K562 (cell line): ENCODE results near the gene CALB2. TPM values are rescaled to one million over a fixed set of nuclear protein-coding genes. Genes with fewer than 3 reads are reported as not detected.

Source experiments
- ATAC-seq: fragments of 200-7000 bp; cut with Tn5 transposase; 3 replicates; pipeline ENCODE4 v1.9.1; 2020; ENCODE audit warnings: moderate library complexity
- BruUV-seq: library from RNA; stranded (reverse); fragments of 400-500 nt; replicated peaks from 2 replicates; lab custom pipeline; 2021; lab: Mats Ljungman, UMichigan
- CTCF ChIA-PET: fragments of 300-600 bp; formaldehyde crosslinking; extraction: SDS; loops from one replicate; lab custom pipeline; 2021; ENCODE audit warnings: low intra/inter-chr PET ratio; lab: Yijun Ruan, JAX
- POLR2A ChIA-PET: fragments of 300-600, 350-650 bp; sonication (Branson Sonifier 250); formaldehyde crosslinking; extraction: SDS; loops from one replicate; lab custom pipeline; 2021; ENCODE audit warnings: antibody characterized with exemption, inconsistent platforms; lab: Yijun Ruan, JAX
- DNase-seq, 4 experiments: peaks; one replicate each; pipeline versions ENCODE4 v3.0.0 to v3.0.0-alpha.2; 2011 to 2018; ENCODE audit warnings: low spot score in 3 of 4, mixed read lengths in 3 of 4; ENCODE audit errors: extremely low read depth in 1 of 4
- FAIRE-seq: peaks from 2 replicates; lab custom pipeline; 2011; peaks lifted over from hg19 to GRCh38; lab: Jason Lieb, UNC
- H2AFZ ChIP-seq: 2 replicates; pipeline ENCODE4 v1.6.0; 2011; ENCODE audit warnings: low read depth, low read length, control low read depth, inconsistent platforms
- H3K27ac ChIP-seq: fragments of 200-600 bp; 3 replicates; pipeline ENCODE4 v1.8.0; 2011; ENCODE audit warnings: low read depth, mild to moderate bottlenecking, control low read depth, inconsistent platforms, low read length, moderate library complexity, mixed read lengths; ENCODE audit errors: extremely low read depth
- H3K27me3 ChIP-seq, 2 experiments: fragments of 300-600 bp in 1 of 2; 2 replicates in 1 of 2; 3 replicates in 1 of 2; pipeline versions ENCODE4 v1.6.0 to v1.8.0; 2011; ENCODE audit warnings: inconsistent platforms in 2 of 2, low read length in 2 of 2, mild to moderate bottlenecking in 1 of 2, mixed read lengths in 1 of 2, moderate library complexity in 1 of 2; ENCODE audit not compliant: control insufficient read depth in 2 of 2, insufficient read depth in 2 of 2
- H3K36me3 ChIP-seq: fragments of 300-600 bp; 3 replicates; pipeline ENCODE4 v1.8.0; 2011; ENCODE audit warnings: mild to moderate bottlenecking, low read length, inconsistent platforms; ENCODE audit not compliant: control insufficient read depth, insufficient read depth
- H3K4me1 ChIP-seq, 2 experiments: fragments of 200-600 bp in 1 of 2; replicated peaks in 1 of 2; 2 replicates in 1 of 2; 3 replicates in 1 of 2; pipeline versions ENCODE4 v1.5.1 to v1.8.0; 2011; ENCODE audit warnings: inconsistent platforms in 2 of 2, low read length in 2 of 2, mild to moderate bottlenecking in 1 of 2, mixed read lengths in 1 of 2, moderate library complexity in 1 of 2; ENCODE audit not compliant: control insufficient read depth in 2 of 2, insufficient read depth in 2 of 2
- H3K4me2 ChIP-seq: 2 replicates; pipeline ENCODE4 v1.6.1; 2011; ENCODE audit warnings: low read length, control low read depth, inconsistent platforms, mixed read lengths; ENCODE audit not compliant: insufficient read depth
- H3K4me3 ChIP-seq: fragments of 200-600 bp; sonication (generic), shearing (Covaris generic); 2 replicates; pipeline ENCODE4 v1.5.1; 2016; ENCODE audit warnings: control low read depth, inconsistent platforms
- H3K79me2 ChIP-seq: fragments of 200-600 bp; 3 replicates; pipeline ENCODE4 v1.8.0; 2011; ENCODE audit warnings: low read length, inconsistent platforms; ENCODE audit not compliant: control insufficient read depth, insufficient read depth
- H3K9ac ChIP-seq, 2 experiments: 2 replicates each; pipeline versions ENCODE4 v1.6.0 to v1.6.1; 2011; ENCODE audit warnings: low read depth in 2 of 2, low read length in 2 of 2, control low read depth in 1 of 2, inconsistent platforms in 1 of 2, mild to moderate bottlenecking in 1 of 2, mixed read lengths in 1 of 2; ENCODE audit not compliant: insufficient read depth in 1 of 2
- H3K9me1 ChIP-seq: one replicate; pipeline ENCODE4 v1.6.0; 2011; ENCODE audit warnings: inconsistent platforms, mild to moderate bottlenecking, low read length, moderate library complexity; ENCODE audit not compliant: control insufficient read depth, insufficient read depth
- H3K9me3 ChIP-seq: replicated peaks from 2 replicates; pipeline ENCODE4 v1.5.1; 2011; ENCODE audit warnings: low read depth, low read length, inconsistent platforms; ENCODE audit not compliant: control insufficient read depth, insufficient read depth
- H4K20me1 ChIP-seq: replicated peaks from 2 replicates; pipeline ENCODE4 v1.6.1; 2011; ENCODE audit warnings: low read length, inconsistent platforms, mixed read lengths; ENCODE audit not compliant: control insufficient read depth, insufficient read depth
- ATF3 ChIP-seq, 2 experiments: fragments of 450-650 bp in 1 of 2; sonication (generic) in 1 of 2; formaldehyde crosslinking in 1 of 2; IDR thresholded peaks in 1 of 2; conservative IDR thresholded peaks in 1 of 2; 2 replicates each; pipeline versions ENCODE4 v1.6.1 to v1.8.1; 2016 to 2023; ENCODE audit warnings: mild to moderate bottlenecking in 2 of 2, moderate library complexity in 2 of 2, inconsistent platforms in 1 of 2, missing genetic modification reagents in 1 of 2
- CBX3 ChIP-seq, 2 experiments: IDR thresholded peaks; 1 replicate in 1 of 2; 2 replicates in 1 of 2; pipeline ENCODE4 v1.6.1; 2012; ENCODE audit warnings: inconsistent platforms in 2 of 2, low read length in 2 of 2, borderline replicate concordance in 1 of 2, control low read depth in 1 of 2
- CHCHD3 ChIP-seq: fragments of 250-450 bp; sonication (Bioruptor Pico); IDR thresholded peaks from 2 replicates; pipeline ENCODE4 v2.1.2; 2022; ENCODE audit warnings: mild to moderate bottlenecking
- CREB1 ChIP-seq, 2 experiments: sonication (generic) in 1 of 2; formaldehyde crosslinking in 1 of 2; IDR thresholded peaks; 2 replicates each; pipeline versions ENCODE4 v1.6.1 to v1.8.0; 2012 to 2022; ENCODE audit warnings: inconsistent platforms in 1 of 2, mild to moderate bottlenecking in 1 of 2, missing genetic modification reagents in 1 of 2, moderate library complexity in 1 of 2
- DIDO1 ChIP-seq: fragments of 450-650 bp; IDR thresholded peaks from 2 replicates; pipeline ENCODE4 v1.6.1; 2016; ENCODE audit warnings: low read depth, missing biosample characterization, missing genetic modification characterization
- E2F5 ChIP-seq: sonication (generic); formaldehyde crosslinking; IDR thresholded peaks from 2 replicates; pipeline ENCODE4 v1.8.0; 2022; ENCODE audit warnings: mild to moderate bottlenecking, missing genetic modification reagents
- ETV6 ChIP-seq, 3 experiments: fragments of 150-350 bp in 1 of 3; sonication (generic) in 1 of 3; formaldehyde crosslinking in 1 of 3; IDR thresholded peaks; 2 replicates each; pipeline versions ENCODE4 v1.6.1 to v1.8.0; 2014 to 2022; ENCODE audit warnings: borderline replicate concordance in 2 of 3, low read depth in 2 of 3, antibody characterized with exemption in 1 of 3, low read length in 1 of 3, mild to moderate bottlenecking in 1 of 3, missing genetic modification reagents in 1 of 3
- FOSL1 ChIP-seq: fragments of 200-800 bp; sonication (Bioruptor generic); conservative IDR thresholded peaks from 2 replicates; pipeline ENCODE4 v1.6.1; 2016; ENCODE audit warnings: missing genetic modification characterization, missing compliant biosample characterization
- GATAD2A ChIP-seq: fragments of 450-650 bp; IDR thresholded peaks from 2 replicates; pipeline ENCODE4 v1.6.1; 2017
- MCM3 ChIP-seq: fragments of 450-650 bp; IDR thresholded peaks from 2 replicates; pipeline ENCODE4 v1.6.1; 2016
- MTF1 ChIP-seq: fragments of 250-450 bp; sonication (Bioruptor Pico); IDR thresholded peaks from 2 replicates; pipeline ENCODE4 v1.9.0; 2021; ENCODE audit warnings: moderate library complexity, mild to moderate bottlenecking, inconsistent platforms, borderline replicate concordance
- NFE2 ChIP-seq: IDR thresholded peaks from 2 replicates; pipeline ENCODE4 v1.6.1; 2014; ENCODE audit warnings: antibody characterized with exemption, low read depth
- TEAD1 ChIP-seq, 2 experiments: fragments of 450-650 bp in 1 of 2; sonication (generic) in 1 of 2; formaldehyde crosslinking; IDR thresholded peaks; 2 replicates each; pipeline versions ENCODE4 v1.4.0 to v1.8.0; 2020 to 2022; ENCODE audit warnings: mild to moderate bottlenecking in 2 of 2, missing genetic modification reagents in 1 of 2
- USF2 ChIP-seq: sonication (generic); formaldehyde crosslinking; IDR thresholded peaks from 2 replicates; pipeline ENCODE4 v1.5.0; 2020; ENCODE audit warnings: missing genetic modification reagents
- ZBTB7A ChIP-seq: IDR thresholded peaks from 2 replicates; pipeline ENCODE4 v1.6.1; 2011; ENCODE audit warnings: low read depth, mild to moderate bottlenecking, low read length, moderate library complexity, borderline replicate concordance; ENCODE audit not compliant: control insufficient read depth
- ZFP30 ChIP-seq: fragments of 250-450 bp; sonication (Bioruptor Pico); IDR thresholded peaks from 2 replicates; pipeline ENCODE4 v1.8.0; 2022; ENCODE audit warnings: moderate library complexity, mild to moderate bottlenecking, inconsistent platforms, borderline replicate concordance
- ZNF3 ChIP-seq: fragments of 250-450 bp; sonication (Bioruptor Pico); IDR thresholded peaks from 2 replicates; pipeline ENCODE4 v1.5.0; 2021; ENCODE audit warnings: mild to moderate bottlenecking, moderate library complexity
- ZNF445 ChIP-seq: fragments of 250-450 bp; sonication (Bioruptor Pico); IDR thresholded peaks from 2 replicates; pipeline ENCODE4 v1.4.0; 2020; ENCODE audit warnings: low read depth, mild to moderate bottlenecking, moderate library complexity
- WGBS: fragments of 100-300 bp; shearing (Covaris generic); methylation state at CpG from one replicate; pipeline ENCODE4 v1.1.6; 2016; ENCODE audit warnings: low coverage, mixed read lengths; ENCODE audit not compliant: insufficient coverage; ENCODE audit errors: missing lambda C conversion rate; 5-methylcytosine and 5-hydroxymethylcytosine counted together
- in situ Hi-C: fragments of 300-500 bp; cut with MboI; formaldehyde crosslinking; loops from 4 replicates; pipeline ENCODE4 v1.15.0; 2018; ENCODE audit warnings: inconsistent platforms, mixed read lengths
- intact Hi-C: fragments of 100-400 bp; cut with micrococcal nuclease; formaldehyde crosslinking; loops from 2 replicates; pipeline ENCODE4 v1.14.2; 2022
- polyA plus RNA-seq, 8 experiments: library from polyadenylated mRNA; depleted of rRNA in 4 of 8; stranded (reverse) in 5 of 8; unstranded in 3 of 8; fragments of >200 nt; fragmentation: Nextera tagmentation in 2 of 8; fragmentation: Illumina TruSeq in 1 of 8; extraction: Ambion mirVana in 2 of 8; extraction: Trizol in 1 of 8; gene quantifications; 2 replicates each; pipeline versions ENCODE4 v1.2.1 to v1.2.3, GENCODE V29; 2011 to 2014; ENCODE audit warnings: inconsistent platforms in 1 of 8, missing spikeins in 1 of 8
- total RNA-seq, 7 experiments: library from RNA; depleted of rRNA in 6 of 7; stranded (reverse); fragments of >200 nt in 6 of 7; fragmentation: Illumina TruSeq in 2 of 7; extraction: Trizol in 2 of 7; gene quantifications; 2 replicates each; pipeline versions ENCODE4 v1.2.1 to v1.2.3, GENCODE V29; 2011 to 2021; ENCODE audit warnings: low replicate concordance in 1 of 7

CALB2 gene
- total and polyA plus RNA-seq, 9 of the 15 experiments (the other 6 are each of a cell fraction or from before 2014, with no cell fraction given) = not detected

- TF ChIP-seq USF2 (CRISPR knock-in tag) (no peak), MTF1 (CRISPR knock-in tag) (no peak), E2F5 (CRISPR knock-in tag) (no peak), ETV6 (IDR thresholded peaks at IDR 0.05; ENCODE audit: borderline replicate concordance in 1 of 2, low read depth in 2 of 2, low read length in 1 of 2) (no peak), ETV6 (CRISPR knock-in tag; IDR thresholded peaks at IDR 0.05; ENCODE audit: borderline replicate concordance) (no peak), ZNF3 (no peak), ZNF445 (no peak), DIDO1 (tag) (no peak), CREB1 (IDR thresholded peaks at IDR 0.05) (no peak), CREB1 (CRISPR knock-in tag; IDR thresholded peaks at IDR 0.05) (no peak), GATAD2A (no peak)
Measured at GRCh38 chr16:71337631-71338030, 20.9 kb upstream of the CALB2 start (continued).

- no peaks in the 10 kb centered on the region for H3K9me1 ChIP-seq
- no peaks in the 10 kb centered on the region for H3K9me3 ChIP-seq
- 0 out of 5 replicates have a peak, but pooled peaks cover 0 to 4% of the 10 kb centered on the region in 2 experiments for H3K4me1 ChIP-seq
- intact Hi-C loops (no loop called here), in situ Hi-C loops (no loop called here)
- DNase-seq = no peak
- no peak overlapping the region for H3K4me2 ChIP-seq
- ATAC-seq = no peak; the same call in 1 of the 3 replicates
- H3K36me3 ChIP-seq = no peaks in the 10 kb centered on the region
- ChIA-PET POLR2A (no interaction called here), CTCF (no interaction called here)
- H4K20me1 ChIP-seq = no peaks in the 10 kb centered on the region
- no peak overlapping the region for H3K27ac ChIP-seq
- 6% methylated on average over 2 of the region's 2 CpGs for WGBS
- no peak overlapping the region for H2AFZ ChIP-seq
- H3K4me3 ChIP-seq = no peak overlapping the region
- BruUV-seq = no TSS peak
- no peaks in the 10 kb centered on the region for H3K79me2 ChIP-seq
- no peak overlapping the region for H3K9ac ChIP-seq
- H3K27me3 ChIP-seq = peaks cover 0 to 13% of the 10 kb centered on the region in 2 experiments; a peak in 2 of 5 replicates
- no peak for FAIRE-seq
- peak; percentile 35; the same call in 1 of the 2 replicates for TF ChIP-seq ATF3 (IDR thresholded peaks at IDR 0.05)
- TF ChIP-seq ATF3 (CRISPR knock-in tag; conservative IDR thresholded peaks at IDR 0.05) = no peak
- TF ChIP-seq ZFP30 (CRISPR knock-in tag) = no peak
- TF ChIP-seq CBX3 (IDR thresholded peaks at IDR 0.05; ENCODE audit: borderline replicate concordance in 1 of 2, low read length in 2 of 2) = no peak
- TF ChIP-seq ZBTB7A = no peak
- TF ChIP-seq TEAD1 (CRISPR knock-in tag; IDR thresholded peaks at IDR 0.05) = no peak
- TF ChIP-seq MCM3 = no peak
- TF ChIP-seq FOSL1 (tag) = peak; percentile 87
- TF ChIP-seq CHCHD3 (CRISPR knock-in tag) = no peak
- TF ChIP-seq NFE2 = peak; percentile 1; the same call in 1 of the 2 replicates
Measured at GRCh38 chr16:71338193-71338592, 20.3 kb upstream of the CALB2 start.
